A673 (cell line): ENCODE data around the gene TPD52L1. TPM values are rescaled to one million over a fixed set of nuclear protein-coding genes. Genes with fewer than 3 reads are reported as not detected.

Source experiments
- BruUV-seq: library from RNA; stranded (reverse); fragments of 400-500 nt; replicated peaks from 2 replicates; lab custom pipeline; 2021; lab: Mats Ljungman, UMichigan
- CTCF ChIA-PET: fragments of 300-600 bp; sonication (Branson Sonifier 250); formaldehyde crosslinking; loops from one replicate; lab custom pipeline; 2022; ENCODE audit warnings: antibody characterized with exemption; lab: Charles Lee
- POLR2A ChIA-PET: fragments of 300-600 bp; sonication (Branson Sonifier 250); formaldehyde crosslinking; loops from one replicate; lab custom pipeline; 2022; ENCODE audit warnings: antibody characterized with exemption; ENCODE audit not compliant: low non-redundant PET; lab: Charles Lee
- DNase-seq: peaks from one replicate; pipeline ENCODE4 v3.0.0-alpha.2; 2015; ENCODE audit warnings: low spot score
- H3K27ac ChIP-seq: fragments of 200-600 bp; sonication (generic); 2 replicates; pipeline ENCODE4 v1.5.1; 2016; ENCODE audit warnings: mixed run types, low read depth, mild to moderate bottlenecking, mixed read lengths, antibody characterized with exemption, low read length; ENCODE audit not compliant: poor library complexity, severe bottlenecking
- H3K27me3 ChIP-seq: fragments of 200-600 bp; sonication (generic); replicated peaks from 2 replicates; pipeline ENCODE4 v1.6.1; 2017; ENCODE audit warnings: mixed run types, low read depth, mild to moderate bottlenecking, mixed read lengths, antibody characterized with exemption, low read length; ENCODE audit not compliant: insufficient read depth, poor library complexity
- H3K36me3 ChIP-seq: fragments of 200-600 bp; sonication (generic); 2 replicates; pipeline ENCODE4 v1.6.1; 2016; ENCODE audit warnings: mixed run types, mild to moderate bottlenecking, mixed read lengths, antibody characterized with exemption, low read length; ENCODE audit not compliant: insufficient read depth, poor library complexity, severe bottlenecking
- H3K4me1 ChIP-seq: fragments of 200-600 bp; sonication (generic); 2 replicates; pipeline ENCODE4 v1.6.1; 2017; ENCODE audit warnings: mixed run types, mild to moderate bottlenecking, mixed read lengths, antibody characterized with exemption, low read length; ENCODE audit not compliant: insufficient read depth, poor library complexity, severe bottlenecking
- H3K4me3 ChIP-seq: fragments of 200-600 bp; sonication (generic); 2 replicates; pipeline ENCODE4 v1.5.1; 2016; ENCODE audit warnings: low read depth, mixed run types, mild to moderate bottlenecking, mixed read lengths, low read length; ENCODE audit not compliant: poor library complexity, severe bottlenecking
- H3K9me3 ChIP-seq: fragments of 200-600 bp; sonication (generic); 2 replicates; pipeline ENCODE4 v1.6.1; 2016; ENCODE audit warnings: mixed run types, low read depth, mild to moderate bottlenecking, mixed read lengths, antibody characterized with exemption, low read length; ENCODE audit not compliant: poor library complexity, severe bottlenecking
- CTCF ChIP-seq: fragments of 300-800, 200-600 bp; sonication (generic); conservative IDR thresholded peaks from 2 replicates; pipeline ENCODE4 v1.5.1; 2017; ENCODE audit warnings: low read depth, mild to moderate bottlenecking, antibody characterized with exemption, low read length, moderate library complexity, mixed read lengths
- EZH2 ChIP-seq: fragments of 200-600 bp; sonication (generic); IDR thresholded peaks from 2 replicates; pipeline ENCODE4 v1.6.1; 2017; ENCODE audit warnings: borderline replicate concordance, low read depth, mild to moderate bottlenecking, mixed read lengths, antibody characterized with exemption, low read length; ENCODE audit not compliant: poor library complexity, severe bottlenecking
- intact Hi-C: fragments of 100-400 bp; cut with micrococcal nuclease; formaldehyde crosslinking; loops from one replicate; pipeline ENCODE4 v1.10.0; 2022; ENCODE audit not compliant: unreplicated experiment
- total RNA-seq: library from RNA; stranded (reverse); gene quantifications from 2 replicates; pipeline ENCODE4 v1.2.3, GENCODE V29; 2021

The TPD52L1 gene
- total RNA-seq, 1 experiment from 2014 or later, result 2.0 TPM

GRCh38 chr6:125274935-125275334 is 121.4 kb downstream of the TPD52L1 start:
- BruUV-seq, result no TSS peak
- CTCF ChIA-PET, result no interaction called here

DNA sequence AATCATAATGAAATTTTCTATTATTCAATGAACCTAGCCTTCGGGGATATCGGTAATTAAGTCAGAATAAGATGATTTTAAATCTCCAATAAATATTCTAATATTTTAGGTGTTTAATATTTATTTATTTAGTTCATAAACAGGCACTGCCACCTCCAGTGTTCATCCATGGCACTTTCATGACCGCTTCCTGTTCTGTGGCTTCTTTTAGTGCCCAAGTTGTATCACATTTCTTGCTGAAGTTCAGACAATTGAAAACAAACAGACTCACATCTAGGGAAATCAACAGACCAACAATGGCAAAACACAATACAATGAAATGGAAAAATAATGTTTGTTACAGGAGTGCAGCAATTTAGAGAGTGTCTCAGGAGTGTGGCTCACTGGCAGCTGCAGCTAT is 122.2 kb downstream of the TPD52L1 start:
- intact Hi-C loops, result no loop called here

More at GRCh38 chr6:125274935-125275334, 121.4 kb downstream of the TPD52L1 start:
- Histone ChIP-seq H3K4me1 (no peaks in the 10 kb centered on the region), H3K36me3 (peaks cover 18% of the 10 kb centered on the region), H3K4me3 (no peak overlapping the region), H3K27ac (no peak overlapping the region), H3K9me3 (no peaks in the 10 kb centered on the region), H3K27me3 (no peaks in the 10 kb centered on the region)
- POLR2A ChIA-PET, result no interaction called here
- DNase-seq, result no peak
- TF ChIP-seq EZH2 (no peak), CTCF (no peak)
- intact Hi-C loops, result no loop called here

GRCh38 chr6:125277838-125278237 is 124.3 kb downstream of the TPD52L1 start:
- TF ChIP-seq EZH2 (no peak), CTCF (no peak)
- no peak for DNase-seq
- no TSS peak for BruUV-seq
- intact Hi-C loops, result no loop called here
- H3K27ac ChIP-seq, result no peak overlapping the region
- peaks cover 24% of the 10 kb centered on the region for H3K36me3 ChIP-seq
- H3K4me1 ChIP-seq, result no peaks in the 10 kb centered on the region
- ChIA-PET CTCF (no interaction called here), POLR2A (no interaction called here)
- H3K27me3 ChIP-seq, result no peaks in the 10 kb centered on the region
- H3K9me3 ChIP-seq, result no peaks in the 10 kb centered on the region
- no peak overlapping the region for H3K4me3 ChIP-seq

More for the DNA sequence above, 122.2 kb downstream of the TPD52L1 start:
- TF ChIP-seq CTCF (no peak), EZH2 (no peak)
- no peaks in the 10 kb centered on the region for H3K9me3 ChIP-seq
- ChIA-PET CTCF (interaction anchor here (1.0 kb wide), 1 partner anchor 406 kb away, joined by 3 read pairs; no protein-coding TSS in a partner anchor), POLR2A (no interaction called here)
- no peak for DNase-seq
- H3K4me3 ChIP-seq, result no peak overlapping the region
- H3K27ac ChIP-seq, result no peak overlapping the region
- no peaks in the 10 kb centered on the region for H3K4me1 ChIP-seq
- H3K27me3 ChIP-seq, result no peaks in the 10 kb centered on the region
- no TSS peak for BruUV-seq
- peaks cover 24% of the 10 kb centered on the region for H3K36me3 ChIP-seq
